Measurements from ENCODE around the gene SORCS3. TPM values are rescaled to one million over a fixed set of nuclear protein-coding genes. Genes with fewer than 3 reads are reported as not detected.

Gene SORCS3
- total RNA-seq, 4 donors from 2014 or later = 0.26 to 0.50 (median 0.41) TPM

DNA sequence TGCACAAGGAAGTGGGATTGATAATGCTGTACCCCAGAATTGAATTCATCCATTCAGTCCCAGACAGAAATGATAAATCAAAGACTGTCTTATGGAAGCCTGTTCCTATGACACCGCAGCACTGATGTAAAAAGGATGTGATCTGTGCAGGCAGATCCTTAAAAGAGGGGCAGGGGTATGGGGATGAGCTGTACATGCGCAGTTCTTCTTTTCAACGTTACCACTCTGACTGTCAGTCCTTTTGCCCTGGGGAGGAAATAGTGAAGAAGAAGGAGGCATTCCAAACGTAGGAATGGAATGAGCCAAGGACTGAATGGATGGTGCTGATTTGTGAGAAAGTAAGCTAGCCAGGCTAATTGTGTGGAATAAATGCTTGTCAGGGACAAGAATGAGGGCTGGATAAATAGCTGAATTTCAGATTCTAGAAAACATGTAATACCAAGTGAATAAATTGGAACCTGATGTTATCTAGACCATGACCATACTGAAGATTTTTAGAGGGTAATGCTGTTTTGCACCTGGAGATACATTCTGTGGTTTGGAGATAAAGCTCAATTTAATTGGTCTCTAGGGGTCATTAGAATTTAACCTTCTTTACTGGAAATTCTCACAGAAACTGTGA is 509.3 kb downstream of the SORCS3 start:
- no peaks in the 10 kb centered on the region for H3K9me3 ChIP-seq
- no peaks in the 10 kb centered on the region for H3K4me1 ChIP-seq
- intact Hi-C loops (cut with DNase I) = no loop called here
- 70% methylated on average over 4 of the region's 4 CpGs for WGBS
- no peak overlapping the region for H3K4me3 ChIP-seq
- no peaks in the 10 kb centered on the region for H3K36me3 ChIP-seq
- DNase-seq (ENCODE audit: extremely low spot score) = no peak
- no peaks in the 10 kb centered on the region for H3K27me3 ChIP-seq
- TF ChIP-seq POLR2A (IDR thresholded peaks at IDR 0.05; ENCODE audit: low read depth) = no peak
- TF ChIP-seq, protein P1, sequence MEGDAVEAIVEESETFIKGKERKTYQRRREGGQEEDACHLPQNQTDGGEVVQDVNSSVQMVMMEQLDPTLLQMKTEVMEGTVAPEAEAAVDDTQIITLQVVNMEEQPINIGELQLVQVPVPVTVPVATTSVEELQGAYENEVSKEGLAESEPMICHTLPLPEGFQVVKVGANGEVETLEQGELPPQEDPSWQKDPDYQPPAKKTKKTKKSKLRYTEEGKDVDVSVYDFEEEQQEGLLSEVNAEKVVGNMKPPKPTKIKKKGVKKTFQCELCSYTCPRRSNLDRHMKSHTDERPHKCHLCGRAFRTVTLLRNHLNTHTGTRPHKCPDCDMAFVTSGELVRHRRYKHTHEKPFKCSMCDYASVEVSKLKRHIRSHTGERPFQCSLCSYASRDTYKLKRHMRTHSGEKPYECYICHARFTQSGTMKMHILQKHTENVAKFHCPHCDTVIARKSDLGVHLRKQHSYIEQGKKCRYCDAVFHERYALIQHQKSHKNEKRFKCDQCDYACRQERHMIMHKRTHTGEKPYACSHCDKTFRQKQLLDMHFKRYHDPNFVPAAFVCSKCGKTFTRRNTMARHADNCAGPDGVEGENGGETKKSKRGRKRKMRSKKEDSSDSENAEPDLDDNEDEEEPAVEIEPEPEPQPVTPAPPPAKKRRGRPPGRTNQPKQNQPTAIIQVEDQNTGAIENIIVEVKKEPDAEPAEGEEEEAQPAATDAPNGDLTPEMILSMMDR (IDR thresholded peaks at IDR 0.05) = no peak
- no peak overlapping the region for H3K27ac ChIP-seq (replicated peaks in 1 of 4)

DNA sequence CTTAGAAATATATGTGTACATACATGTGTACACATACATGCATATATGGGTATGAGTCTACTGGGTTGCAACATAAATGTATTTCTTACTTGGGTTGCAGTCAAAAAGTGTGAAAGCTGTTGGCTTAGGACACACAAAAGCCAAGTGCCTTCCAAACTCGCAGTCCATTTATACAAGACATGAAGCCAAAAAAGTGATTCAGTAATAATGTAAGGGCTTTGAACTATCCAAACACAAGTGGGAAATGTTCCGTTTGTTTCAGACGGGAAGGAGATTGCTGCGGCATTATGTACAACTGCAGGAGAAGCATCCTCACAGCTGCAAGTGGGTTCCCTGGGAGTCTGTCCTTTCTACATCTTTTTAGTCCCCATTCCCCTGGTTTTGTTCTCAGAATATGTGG is 513.6 kb downstream of the SORCS3 start:
- Histone ChIP-seq H3K4me1 (no peaks in the 10 kb centered on the region), H3K27me3 (no peaks in the 10 kb centered on the region), H3K36me3 (no peaks in the 10 kb centered on the region), H3K9me3 (no peaks in the 10 kb centered on the region), H3K27ac (replicated peaks in 1 of 4) (no peak overlapping the region), H3K4me3 (no peak overlapping the region)
- TF ChIP-seq EP300 (IDR thresholded peaks at IDR 0.05) (no peak), POLR2AphosphoS5 (IDR thresholded peaks at IDR 0.05) (no peak), POLR2A (IDR thresholded peaks at IDR 0.05; ENCODE audit: low read depth) (no peak)
- TF ChIP-seq, protein P1 (IDR thresholded peaks at IDR 0.05) = no peak
- intact Hi-C loops (cut with DNase I) = no loop called here
- WGBS = 49% methylated on average over 4 of the region's 4 CpGs
- DNase-seq (ENCODE audit: extremely low spot score) = no peak

GRCh38 chr10:105159268-105159667 is 518.2 kb downstream of the SORCS3 start:
- Histone ChIP-seq H3K27ac (replicated peaks in 1 of 4) (no peak overlapping the region), H3K27me3 (no peaks in the 10 kb centered on the region), H3K4me1 (no peaks in the 10 kb centered on the region), H3K4me3 (no peak overlapping the region), H3K9me3 (no peaks in the 10 kb centered on the region), H3K36me3 (no peaks in the 10 kb centered on the region)
- no peak for DNase-seq (ENCODE audit: extremely low spot score)
- TF ChIP-seq, protein P1 (IDR thresholded peaks at IDR 0.05) = no peak
- 69% methylated on average over 1 of the region's 1 CpG for WGBS
- intact Hi-C loops (cut with DNase I) = no loop called here

DNA sequence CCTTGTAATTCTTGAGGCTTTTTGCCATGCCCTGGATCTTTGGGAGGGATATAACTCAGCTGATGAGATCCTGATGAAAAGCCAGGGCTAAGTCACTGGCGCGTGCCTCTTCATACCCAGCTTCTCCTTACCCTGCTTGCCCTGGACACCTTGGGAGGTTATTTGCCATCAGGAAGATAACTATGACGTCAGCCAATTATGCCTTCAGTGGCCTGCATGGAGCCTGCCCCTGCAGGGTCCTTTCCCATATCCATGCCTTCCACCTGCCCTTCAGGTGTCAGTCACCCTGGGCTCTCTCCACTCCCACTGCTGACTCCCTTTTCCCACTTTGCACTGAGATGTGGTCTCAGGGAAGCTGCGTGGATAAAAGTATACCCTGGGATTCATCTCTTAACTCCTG is 520.1 kb downstream of the SORCS3 start:
- no peak overlapping the region for H3K27ac ChIP-seq (replicated peaks in 1 of 4)
- intact Hi-C loops (cut with DNase I) = no loop called here
- H3K27me3 ChIP-seq = no peaks in the 10 kb centered on the region
- no peaks in the 10 kb centered on the region for H3K9me3 ChIP-seq
- no peak overlapping the region for H3K4me3 ChIP-seq
- no peaks in the 10 kb centered on the region for H3K4me1 ChIP-seq
- no peaks in the 10 kb centered on the region for H3K36me3 ChIP-seq
- no peak for DNase-seq (ENCODE audit: extremely low spot score)
- no peak for TF ChIP-seq EP300 (IDR thresholded peaks at IDR 0.05)
- TF ChIP-seq, protein P1 (IDR thresholded peaks at IDR 0.05) = no peak
- TF ChIP-seq POLR2A (IDR thresholded peaks at IDR 0.05; ENCODE audit: low read depth) = no peak
- TF ChIP-seq POLR2AphosphoS5 (IDR thresholded peaks at IDR 0.05) = no peak
- WGBS = 92% methylated on average over 4 of the region's 4 CpGs

GRCh38 chr10:105161767-105162166 is 520.7 kb downstream of the SORCS3 start:
- Histone ChIP-seq H3K4me1 (no peaks in the 10 kb centered on the region), H3K9me3 (no peaks in the 10 kb centered on the region), H3K36me3 (no peaks in the 10 kb centered on the region), H3K27ac (replicated peaks in 1 of 4) (no peak overlapping the region), H3K27me3 (no peaks in the 10 kb centered on the region), H3K4me3 (no peak overlapping the region)
- intact Hi-C loops (cut with DNase I) = no loop called here
- 77% methylated on average over 4 of the region's 4 CpGs for WGBS
- TF ChIP-seq EP300 (IDR thresholded peaks at IDR 0.05) (no peak), POLR2A (IDR thresholded peaks at IDR 0.05; ENCODE audit: low read depth) (no peak)
- no peak for DNase-seq (ENCODE audit: extremely low spot score)

Measured in esophagus muscularis mucosa (tissue), 4 donors.